ENCODE measurements around the gene PZP.

GRCh38 chr12:9127936-9128663, 80.1 kb downstream of the PZP start:
- TF ChIP-seq CTCF (IDR thresholded peaks at IDR 0.05) (no peak), POLR2AphosphoS5 (IDR thresholded peaks at IDR 0.05) (no peak), POLR2A (IDR thresholded peaks at IDR 0.05) (no peak)
